Inflammatory macrophage (primary cell): Measurements from ENCODE around the gene DOK6.
"Not testable (repeated sequence)": the region's sequence is repeated elsewhere in the genome, so short reads cannot be mapped to it uniquely, and the experiment has no call there.

Experiments used
- DNase-seq, 2 donors: peaks; one replicate each; pipeline ENCODE4 v3.0.0-alpha.2; 2020 to 2022

Gene DOK6

GRCh38 chr18:69817335-69817940, 416.8 kb downstream of the DOK6 start:
- DNase-seq, result no peak

- no peak for DNase-seq
Measured at GRCh38 chr18:69819460-69819859, 418.8 kb downstream of the DOK6 start.

GRCh38 chr18:69820538-69820937, 419.9 kb downstream of the DOK6 start:
- no peak for DNase-seq

- no peak for DNase-seq
Measured at GRCh38 chr18:69830189-69830588, 429.5 kb downstream of the DOK6 start.

GRCh38 chr18:69834980-69835379, 434.3 kb downstream of the DOK6 start:
- DNase-seq, result not testable (repeated sequence)

GRCh38 chr18:69838003-69838402, 437.3 kb downstream of the DOK6 start:
- DNase-seq, result no peak

GRCh38 chr18:69838620-69839411, 438.1 kb downstream of the DOK6 start:
- no peak for DNase-seq

- no peak for DNase-seq
Measured at GRCh38 chr18:69839497-69839896, 438.8 kb downstream of the DOK6 start.

- DNase-seq, result no peak
Measured at GRCh38 chr18:69840001-69840400, 439.3 kb downstream of the DOK6 start.

GRCh38 chr18:69840445-69840844, 439.8 kb downstream of the DOK6 start:
- no peak for DNase-seq

- DNase-seq, result no peak
Measured at GRCh38 chr18:69841117-69841516, 440.4 kb downstream of the DOK6 start.

GRCh38 chr18:69843015-69843414, 442.3 kb downstream of the DOK6 start:
- DNase-seq, result no peak

GRCh38 chr18:69844656-69845055, 444.0 kb downstream of the DOK6 start:
- no peak for DNase-seq

- DNase-seq, result no peak
Measured at GRCh38 chr18:69845593-69846506, 445.2 kb downstream of the DOK6 start.

- no peak for DNase-seq
Measured at GRCh38 chr18:69853051-69853450, 452.4 kb downstream of the DOK6 start.

- no peak for DNase-seq
Measured at GRCh38 chr18:69854455-69854854, 453.8 kb downstream of the DOK6 start.

GRCh38 chr18:69858897-69859296, 458.2 kb downstream of the DOK6 start:
- no peak for DNase-seq

- not testable (repeated sequence) for DNase-seq
Measured at GRCh38 chr18:69864802-69865201, 464.1 kb downstream of the DOK6 start.

- no peak for DNase-seq
Measured at GRCh38 chr18:69865776-69866175, 465.1 kb downstream of the DOK6 start.

GRCh38 chr18:69866212-69866611, 465.5 kb downstream of the DOK6 start:
- no peak for DNase-seq

GRCh38 chr18:69870736-69871135, 470.0 kb downstream of the DOK6 start:
- DNase-seq, result no peak

- no peak for DNase-seq
Measured at GRCh38 chr18:69871363-69871762, 470.7 kb downstream of the DOK6 start.

GRCh38 chr18:69872661-69873060, 472.0 kb downstream of the DOK6 start:
- DNase-seq, result no peak
